ENCODE measurements around the gene SMAD9. TPM values are rescaled to one million over a fixed set of nuclear protein-coding genes. Genes with fewer than 3 reads are reported as not detected.

Gene SMAD9
- total and polyA plus RNA-seq, 9 of the 15 experiments (the other 6 are each of a cell fraction or from before 2014, with no cell fraction given): 0.02 to 0.08 (median 0.03) TPM; not detected in 4

GRCh38 chr13:36875431-36875830 lies 44.6 kb downstream of the SMAD9 start:
- Histone ChIP-seq H3K9me3 (replicated peaks; ENCODE audit: control insufficient read depth, insufficient read depth, low read depth, low read length) (no peaks in the 10 kb centered on the region), H3K4me1 (replicated peaks in 1 of 2; ENCODE audit: control insufficient read depth in 2 of 2, insufficient read depth in 2 of 2, low read length in 2 of 2) (no peaks in the 10 kb centered on the region; a peak in 1 of 5 replicates), H3K36me3 (ENCODE audit: control insufficient read depth, insufficient read depth, low read length) (no peaks in the 10 kb centered on the region), H3K4me3 (no peak overlapping the region), H2AFZ (ENCODE audit: low read depth, low read length) (no peak overlapping the region), H3K27ac (ENCODE audit: extremely low read depth, low read depth, low read length) (no peak overlapping the region), H3K4me2 (ENCODE audit: insufficient read depth, low read length) (no peak overlapping the region), H3K9ac (ENCODE audit: insufficient read depth in 1 of 2, low read depth in 2 of 2, low read length in 2 of 2) (no peak overlapping the region), H4K20me1 (replicated peaks; ENCODE audit: control insufficient read depth, insufficient read depth, low read length) (no peaks in the 10 kb centered on the region), H3K27me3 (ENCODE audit: control insufficient read depth in 2 of 2, insufficient read depth in 2 of 2, low read length in 2 of 2) (peaks cover 7 to 15% of the 10 kb centered on the region in 2 experiments; a peak in 3 of 5 replicates), H3K9me1 (ENCODE audit: control insufficient read depth, insufficient read depth, low read length) (no peaks in the 10 kb centered on the region), H3K79me2 (ENCODE audit: control insufficient read depth, insufficient read depth, low read length) (no peaks in the 10 kb centered on the region)
- FAIRE-seq: no peak
- intact Hi-C loops (cut with micrococcal nuclease) (no loop called here), in situ Hi-C loops (cut with MboI) (no loop called here)
- CTCF ChIA-PET (ENCODE audit: low intra/inter-chr PET ratio): no interaction called here
- DNase-seq (ENCODE audit: extremely low read depth in 1 of 4, low spot score in 3 of 4): no peak
- 4% methylated on average over 4 of the region's 4 CpGs for WGBS (ENCODE audit: insufficient coverage, low coverage, missing lambda C conversion rate)
- POLR2A ChIA-PET: no interaction called here
- no peak for ATAC-seq
- BruUV-seq (replicated peaks): no TSS peak
- TF ChIP-seq ZNF134 (CRISPR knock-in tag; conservative IDR thresholded peaks at IDR 0.05): no peak
- TF ChIP-seq, protein P1, sequence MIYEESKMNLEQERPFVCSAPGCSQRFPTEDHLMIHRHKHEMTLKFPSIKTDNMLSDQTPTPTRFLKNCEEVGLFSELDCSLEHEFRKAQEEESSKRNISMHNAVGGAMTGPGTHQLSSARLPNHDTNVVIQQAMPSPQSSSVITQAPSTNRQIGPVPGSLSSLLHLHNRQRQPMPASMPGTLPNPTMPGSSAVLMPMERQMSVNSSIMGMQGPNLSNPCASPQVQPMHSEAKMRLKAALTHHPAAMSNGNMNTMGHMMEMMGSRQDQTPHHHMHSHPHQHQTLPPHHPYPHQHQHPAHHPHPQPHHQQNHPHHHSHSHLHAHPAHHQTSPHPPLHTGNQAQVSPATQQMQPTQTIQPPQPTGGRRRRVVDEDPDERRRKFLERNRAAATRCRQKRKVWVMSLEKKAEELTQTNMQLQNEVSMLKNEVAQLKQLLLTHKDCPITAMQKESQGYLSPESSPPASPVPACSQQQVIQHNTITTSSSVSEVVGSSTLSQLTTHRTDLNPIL (CRISPR knock-in tag; IDR thresholded peaks at IDR 0.05): no peak
- TF ChIP-seq NUFIP1 (IDR thresholded peaks at IDR 0.05; ENCODE audit: partially characterized antibody): no peak
- no peak for TF ChIP-seq MGA (IDR thresholded peaks at IDR 0.05)
- no peak for TF ChIP-seq SMAD1 (IDR thresholded peaks at IDR 0.05; ENCODE audit: low read depth, low read length, partially characterized antibody)
- no peak for TF ChIP-seq CREB3 (tag; conservative IDR thresholded peaks at IDR 0.05; ENCODE audit: low read depth)
- no peak for TF ChIP-seq ZNF282 (CRISPR knock-in tag; IDR thresholded peaks at IDR 0.05)
- no peak for TF ChIP-seq KAT7 (CRISPR knock-in tag; IDR thresholded peaks at IDR 0.05; ENCODE audit: borderline replicate concordance)

All from K562 (cell line).